Heart left ventricle (tissue), 16 donors: Measurements from ENCODE around the gene NRIP2. TPM values are rescaled to one million over a fixed set of nuclear protein-coding genes. Genes with fewer than 3 reads are reported as not detected.

Source experiments
- ATAC-seq, 4 donors: fragments of 200-7000 bp; cut with Tn5 transposase; one replicate each; pipeline ENCODE4 v1.9.1; 2020 to 2022; ENCODE audit warnings: moderate library complexity in 4 of 4, mild to moderate bottlenecking in 3 of 4, moderate number of reproducible peaks in 1 of 4
- DNase-seq, 5 donors: peaks; one replicate each; pipeline ENCODE4 v3.0.0-alpha.2; 2020
- H3K27ac ChIP-seq, 12 donors: fragments of 200-600 bp; sonication (generic) in 4 of 12; one replicate each; pipeline versions ENCODE4 v1.5.0 to v1.8.0; 2016 to 2022; ENCODE audit warnings: mild to moderate bottlenecking in 2 of 12
- H3K27me3 ChIP-seq, 9 donors: fragments of 200-600 bp; sonication (generic) in 2 of 9; one replicate each; pipeline versions ENCODE4 v1.5.1 to v1.8.0; 2016 to 2022; ENCODE audit warnings: mild to moderate bottlenecking in 3 of 9
- H3K36me3 ChIP-seq, 9 donors: fragments of 200-600 bp; sonication (generic) in 2 of 9; one replicate each; pipeline versions ENCODE4 v1.5.0 to v1.8.0; 2018 to 2022; ENCODE audit warnings: mild to moderate bottlenecking in 2 of 9
- H3K4me1 ChIP-seq, 12 donors: fragments of 200-600 bp; sonication (generic) in 4 of 12; one replicate each; pipeline versions ENCODE4 v1.5.0 to v1.8.0; 2016 to 2022; ENCODE audit warnings: mild to moderate bottlenecking in 3 of 12
- H3K4me3 ChIP-seq, 12 donors: fragments of 200-600 bp; sonication (generic) in 4 of 12; one replicate each; pipeline versions ENCODE4 v1.5.0 to v1.8.0; 2017 to 2022; ENCODE audit warnings: mild to moderate bottlenecking in 9 of 12, moderate library complexity in 4 of 12
- H3K9me3 ChIP-seq, 12 donors: fragments of 200-600 bp; sonication (generic) in 4 of 12; one replicate each; pipeline versions ENCODE4 v1.5.0 to v1.8.0; 2016 to 2022; ENCODE audit warnings: mild to moderate bottlenecking in 1 of 12
- CTCF ChIP-seq, 12 donors: fragments of 200-600 bp; sonication (generic) in 4 of 12; IDR thresholded peaks; one replicate each; pipeline versions ENCODE4 v1.5.0 to v1.8.0; 2018 to 2022; ENCODE audit warnings: antibody characterized with exemption in 12 of 12, mild to moderate bottlenecking in 5 of 12
- POLR2A ChIP-seq, 2 donors: fragments of 450-650 bp; IDR thresholded peaks; one replicate each; pipeline ENCODE4 v1.6.1; 2017; ENCODE audit warnings: antibody characterized with exemption in 2 of 2, mild to moderate bottlenecking in 2 of 2, moderate library complexity in 2 of 2
- WGBS, 4 donors: extraction: QIAGEN DNeasy Blood & Tissue Kit in 2 of 4; methylation state at CpG; one replicate each; pipeline versions ENCODE4 v1.1.5 to v1.1.7; 2013 to 2018; 5-methylcytosine and 5-hydroxymethylcytosine counted together
- intact Hi-C, 10 donors: fragments of 100-400 bp; cut with DNase I; formaldehyde crosslinking; loops; one replicate each; pipeline versions ENCODE4 v1.11.1 to v1.14.2; 2022
- polyA plus RNA-seq, 2 donors: library from polyadenylated mRNA; stranded (reverse); fragments of 200-250 nt; gene quantifications; one replicate each; pipeline ENCODE4 v1.2.3, GENCODE V29; 2013
- total RNA-seq, 9 donors: library from RNA; depleted of rRNA in 2 of 9; stranded (reverse); fragments of >200 nt in 2 of 9; fragmentation: NEBNext Ultra II Directional in 3 of 9; extraction: Animal tissue kit (Norgen Biotek cat#: 25700) in 3 of 9; gene quantifications; one replicate each; pipeline versions ENCODE4 v1.1.0 to v1.2.4, GENCODE V29; 2016 to 2023
- donor health status: ischemic (EF 13 %, LVEDD 7.1; RV severe dilation, severe dysfunction).
- donor health status: healthy with polysubstance abuse.
- donor health status: DM: no; HTN: yes; CAD: no.
- donor health status: DM: no; HTN: no; CAD: no.
- donor health status: ischemic (EF 25% LVEDD 6.9; RV normal size, moderate dysfunction).
- donor health status: ischemic (EF 25% LVEDD 5.7; RV mildly dilated, moderate dysfunction).
- donor health status: healthy.
- donor health status: DM: yes; HTN: yes; CAD: no.
- donor health status: ischemic (EF 35%, LVEDD 5.7; RV mildly dilated, moderate dysfunction).
- donor health status: nonischemic (EF 11% LVEDD 7.7; RV severe dilation, severe dysfunction).
- donor health status: DM: yes; HTN: yes; CAD: no.
- donor health status: PGD.
- donor health status: ischemic (EF 29% LVEDD 5.4; RV normal size, mild dysfunction).
- donor health status: nonischemic (EF 23%, LVEDD 6.1; RV moderate dilation, normal function).

The NRIP2 gene
- total and polyA plus RNA-seq, 11 donors, result 1.9 to 3.1 (median 2.1) TPM

- WGBS, 4 donors, result 74 to 86% (median 82%) methylated on average over 4 of the region's 4 CpGs
- TF ChIP-seq POLR2A (IDR thresholded peaks at IDR 0.05) (no peak), CTCF (IDR thresholded peaks at IDR 0.05) (no peak)
- Histone ChIP-seq H3K9me3 (no peaks in the 10 kb centered on the region), H3K27ac (no peak overlapping the region), H3K27me3 (no peaks in the 10 kb centered on the region), H3K36me3 (peaks cover 0 to 100% (median 90%) of the 10 kb centered on the region in 9 donors), H3K4me1 (no peaks in the 10 kb centered on the region), H3K4me3 (no peak overlapping the region)
- ATAC-seq, result no peak
- intact Hi-C loops, result no loop called here
- no peak for DNase-seq
Observed at GRCh38 chr12:2825132-2825531, 9.7 kb downstream of the NRIP2 start.

GRCh38 chr12:2824541-2824940, 10.3 kb downstream of the NRIP2 start:
- H3K36me3 ChIP-seq, result peaks cover 0 to 100% (median 93%) of the 10 kb centered on the region in 9 donors
- WGBS, 4 donors, result 82 to 84% (median 83%) methylated on average over 6 of the region's 6 CpGs
- H3K9me3 ChIP-seq, result no peaks in the 10 kb centered on the region
- intact Hi-C loops, result loop anchor here in 1 of 10 donors (5.0 kb wide), 1 partner anchor 48 kb away; no protein-coding TSS in a partner anchor
- no peaks in the 10 kb centered on the region for H3K27me3 ChIP-seq
- DNase-seq (no peak), ATAC-seq (no peak)
- TF ChIP-seq CTCF (IDR thresholded peaks at IDR 0.05) (no peak), POLR2A (IDR thresholded peaks at IDR 0.05) (no peak)
- H3K27ac ChIP-seq, result no peak overlapping the region
- no peak overlapping the region for H3K4me3 ChIP-seq
- H3K4me1 ChIP-seq, result no peaks in the 10 kb centered on the region

GRCh38 chr12:2823483-2823882, 11.4 kb downstream of the NRIP2 start:
- DNase-seq, result no peak
- H3K4me3 ChIP-seq, result no peak overlapping the region
- TF ChIP-seq CTCF (IDR thresholded peaks at IDR 0.05) (no peak), POLR2A (IDR thresholded peaks at IDR 0.05) (no peak)
- H3K36me3 ChIP-seq, result peaks cover 0 to 100% (median 92%) of the 10 kb centered on the region in 9 donors
- no peaks in the 10 kb centered on the region for H3K4me1 ChIP-seq
- no peak overlapping the region for H3K27ac ChIP-seq
- intact Hi-C loops, result loop anchor here in 1 of 10 donors (5.0 kb wide), 1 partner anchor 49 kb away; no protein-coding TSS in a partner anchor
- H3K9me3 ChIP-seq, result no peaks in the 10 kb centered on the region
- 75 to 80% (median 77%) methylated on average over 7 of the region's 7 CpGs for WGBS, 4 donors
- ATAC-seq, result no peak
- no peaks in the 10 kb centered on the region for H3K27me3 ChIP-seq

- no peak for ATAC-seq
Observed at GRCh38 chr12:2820432-2820831, 14.4 kb downstream of the NRIP2 start.

More at GRCh38 chr12:2820432-2820831, 14.4 kb downstream of the NRIP2 start:
- Histone ChIP-seq H3K4me3 (no peak overlapping the region), H3K9me3 (no peaks in the 10 kb centered on the region), H3K27ac (no peak overlapping the region), H3K36me3 (peaks cover 0 to 97% (median 79%) of the 10 kb centered on the region in 9 donors), H3K4me1 (no peaks in the 10 kb centered on the region), H3K27me3 (no peaks in the 10 kb centered on the region)
- TF ChIP-seq POLR2A (IDR thresholded peaks at IDR 0.05) (no peak), CTCF (IDR thresholded peaks at IDR 0.05) (no peak)
- intact Hi-C loops, result loop anchor here in 1 of 10 donors (5.0 kb wide), 1 partner anchor 52 kb away; no protein-coding TSS in a partner anchor
- 81 to 88% (median 87%) methylated on average over 9 of the region's 9 CpGs for WGBS, 4 donors
- DNase-seq, result no peak
